ENCODE results near the gene CLN5.
"Not testable (repeated sequence)": the region's sequence is repeated elsewhere in the genome, so short reads cannot be mapped to it uniquely, and the experiment has no call there.

Gene CLN5

DNA sequence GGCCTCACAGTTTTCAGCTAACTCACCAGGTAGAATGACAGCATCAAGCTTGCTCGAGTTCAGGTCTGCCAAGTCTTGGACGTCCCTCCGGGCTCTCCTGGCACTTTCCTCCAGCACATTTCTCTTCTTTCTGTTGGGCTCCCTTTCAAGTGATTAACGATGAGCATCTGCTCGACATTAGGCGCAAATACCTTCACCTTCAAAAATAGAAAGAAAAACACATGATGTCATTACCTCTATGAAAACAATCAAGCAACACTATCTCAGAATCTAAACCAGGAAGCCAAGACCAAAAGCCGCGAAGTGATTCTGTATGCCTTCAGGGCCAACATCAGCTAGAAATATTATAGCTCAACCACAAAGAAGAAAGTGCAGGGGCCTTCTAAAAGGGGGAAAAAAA lies 15.4 kb upstream of the CLN5 start:
- DNase-seq = no peak

- no peak for DNase-seq
These were observed 15.0 kb upstream of the CLN5 start for GRCh38 chr13:76976929-76977328.

DNA sequence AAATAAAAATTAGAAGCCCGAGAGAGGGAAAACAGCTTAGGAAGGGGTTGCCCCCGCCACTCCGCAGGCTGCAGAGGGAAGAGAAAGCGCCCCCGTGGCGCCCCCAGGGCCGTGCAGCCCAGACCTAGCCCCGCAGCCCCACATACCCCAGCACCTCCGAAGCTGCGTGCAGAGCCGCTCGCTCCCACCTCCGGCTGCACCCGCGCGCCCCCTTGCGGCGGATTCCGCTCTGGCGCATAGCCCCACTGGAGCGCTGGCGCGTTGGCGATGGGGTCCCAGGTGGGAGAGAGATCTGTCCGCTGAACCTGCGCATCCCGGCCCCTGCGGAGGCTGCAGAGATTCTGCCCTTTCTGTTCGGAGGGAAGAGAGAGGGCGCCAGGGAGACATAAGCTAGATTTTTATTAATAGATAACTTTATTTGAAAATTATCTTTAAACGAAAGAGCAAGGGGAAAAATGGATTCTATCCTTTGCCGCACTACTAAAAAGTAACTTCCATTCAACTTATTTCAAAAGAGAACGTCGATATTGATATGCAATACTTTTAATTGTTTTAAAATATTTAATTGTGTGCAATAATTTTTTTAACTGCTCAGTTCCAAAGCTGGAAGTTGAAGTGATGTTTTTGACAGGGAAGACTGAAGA lies 11.7 kb upstream of the CLN5 start:
- DNase-seq = peak in 1 of 2 donors; percentile 54

GRCh38 chr13:76982061-76982460 lies 9.8 kb upstream of the CLN5 start:
- DNase-seq = no peak

GRCh38 chr13:76983676-76984075 lies 8.2 kb upstream of the CLN5 start:
- DNase-seq = no peak

DNA sequence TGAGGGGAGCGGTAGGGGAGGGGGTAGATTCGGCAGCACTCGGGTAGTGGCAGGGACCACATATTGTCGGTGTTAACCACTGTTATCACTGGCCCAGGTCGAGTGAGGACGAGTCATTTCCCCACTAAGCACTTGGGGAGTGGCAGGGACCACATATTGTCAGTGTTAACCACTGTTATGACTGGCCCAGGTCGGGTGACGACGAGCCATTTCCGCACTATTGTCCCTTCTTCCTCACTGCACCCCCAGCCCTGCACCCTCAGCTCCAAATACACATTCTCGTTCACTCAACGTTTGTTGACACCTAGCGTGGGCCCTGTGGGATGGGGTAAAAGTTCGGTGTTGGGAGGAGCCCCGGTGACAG lies 467 bp upstream of the CLN5 start:
- no peak for DNase-seq

DNA sequence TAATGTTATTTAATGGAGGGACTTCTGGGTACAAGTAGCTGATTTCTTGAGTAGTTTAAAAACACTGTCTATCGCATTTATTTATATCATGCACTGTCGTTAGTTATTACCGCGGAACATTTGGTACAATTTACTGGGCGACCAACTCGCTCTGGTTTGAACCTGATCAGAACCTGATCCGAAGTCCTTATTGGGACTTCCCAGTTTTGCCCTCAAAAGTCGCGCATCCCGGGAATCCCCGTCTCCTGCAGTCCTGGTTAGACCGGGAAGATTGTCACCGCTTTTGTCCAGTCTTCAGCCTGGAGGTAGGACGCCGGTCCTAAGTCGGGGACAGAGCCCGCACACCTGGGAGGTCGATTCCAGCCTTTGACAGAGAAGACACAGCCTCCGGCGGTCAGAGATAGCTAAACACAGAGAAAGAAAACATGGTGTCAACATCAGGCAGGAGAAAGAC lies 694 bp downstream of the CLN5 start:
- DNase-seq = peak in 1 of 2 donors; percentile 11

- no peak for DNase-seq
These were observed 1.1 kb downstream of the CLN5 start for GRCh38 chr13:76993021-76993420.

DNA sequence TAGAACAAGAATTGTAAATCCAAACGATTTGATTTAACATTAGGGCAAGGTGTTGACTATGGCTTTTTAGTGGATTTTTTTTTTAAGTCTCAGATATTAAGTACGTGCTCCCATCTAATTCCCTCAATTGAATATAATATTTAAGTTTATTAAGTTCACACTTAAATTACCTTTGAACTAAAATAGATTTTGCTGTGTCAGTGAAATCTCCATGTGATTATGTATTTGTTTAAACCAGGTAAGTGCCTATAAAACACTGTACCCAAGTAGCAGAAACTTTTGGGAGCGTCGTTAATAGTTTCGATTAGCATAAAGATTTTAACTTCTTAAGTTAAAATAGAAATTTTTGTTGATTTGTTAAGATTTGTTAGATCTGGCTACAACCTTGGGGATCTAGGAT lies 1.6 kb downstream of the CLN5 start:
- DNase-seq = no peak

GRCh38 chr13:76994281-76994680 lies 2.4 kb downstream of the CLN5 start:
- DNase-seq = no peak

DNA sequence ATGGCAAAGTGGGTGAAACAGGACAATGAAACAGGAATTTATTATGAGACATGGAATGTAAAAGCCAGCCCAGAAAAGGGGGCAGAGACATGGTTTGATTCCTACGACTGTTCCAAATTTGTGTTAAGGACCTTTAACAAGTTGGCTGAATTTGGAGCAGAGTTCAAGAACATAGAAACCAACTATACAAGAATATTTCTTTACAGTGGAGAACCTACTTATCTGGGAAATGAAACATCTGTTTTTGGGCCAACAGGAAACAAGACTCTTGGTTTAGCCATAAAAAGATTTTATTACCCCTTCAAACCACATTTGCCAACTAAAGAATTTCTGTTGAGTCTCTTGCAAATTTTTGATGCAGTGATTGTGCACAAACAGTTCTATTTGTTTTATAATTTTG lies 8.6 kb downstream of the CLN5 start:
- no peak for DNase-seq

- DNase-seq = no peak
These were observed 9.7 kb downstream of the CLN5 start for GRCh38 chr13:77001540-77001939.

- DNase-seq = no peak
These were observed 10.2 kb downstream of the CLN5 start for GRCh38 chr13:77001963-77002587.

DNA sequence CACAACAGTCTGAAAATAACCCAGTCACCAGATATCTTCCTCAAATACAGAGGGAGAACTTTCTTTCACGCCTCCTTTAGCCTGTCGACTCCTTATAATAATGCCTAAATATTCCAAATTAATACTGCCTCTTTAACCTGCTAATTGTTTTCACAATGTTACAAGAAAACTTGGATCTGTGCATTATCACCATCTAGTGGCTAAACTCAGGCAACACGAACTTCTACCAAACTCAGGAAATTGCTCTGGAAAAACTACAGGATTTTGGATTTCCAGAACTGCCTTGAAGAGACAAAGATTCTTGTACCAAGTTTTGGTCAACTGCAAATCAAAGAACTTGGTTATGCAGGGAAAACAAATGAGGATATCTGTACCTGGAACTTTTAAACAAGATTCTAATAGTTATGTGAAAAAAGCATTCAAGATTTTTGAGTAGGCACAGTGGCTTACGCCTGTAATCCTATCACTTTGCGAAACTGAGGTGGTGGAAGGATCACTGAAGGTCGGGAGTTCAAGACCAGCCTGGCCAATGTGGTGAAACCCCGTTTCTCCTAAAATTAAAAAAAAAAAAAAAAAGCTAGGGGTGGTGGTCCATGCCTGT lies 10.8 kb downstream of the CLN5 start:
- DNase-seq = peak in 1 of 2 donors; percentile 32

DNA sequence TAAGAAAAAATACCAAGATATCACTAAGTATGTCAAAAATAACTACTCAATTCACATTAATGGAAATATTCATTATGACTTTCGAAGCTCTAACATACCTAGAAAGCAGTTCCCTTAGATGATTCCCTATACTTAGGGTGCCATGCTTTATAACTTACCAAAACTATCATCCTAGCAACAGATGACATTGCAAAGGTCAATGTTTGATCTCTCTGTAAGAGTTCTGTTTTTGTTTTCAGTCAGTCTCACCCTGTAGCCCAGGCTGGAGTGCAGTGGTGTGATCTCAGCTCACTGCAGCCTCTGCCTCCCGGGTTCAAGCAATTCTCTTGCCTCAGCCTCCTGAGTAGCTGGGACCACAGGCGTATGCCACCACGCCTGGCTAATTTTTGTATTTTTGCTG lies 16.5 kb downstream of the CLN5 start:
- DNase-seq = not testable (repeated sequence)

DNA sequence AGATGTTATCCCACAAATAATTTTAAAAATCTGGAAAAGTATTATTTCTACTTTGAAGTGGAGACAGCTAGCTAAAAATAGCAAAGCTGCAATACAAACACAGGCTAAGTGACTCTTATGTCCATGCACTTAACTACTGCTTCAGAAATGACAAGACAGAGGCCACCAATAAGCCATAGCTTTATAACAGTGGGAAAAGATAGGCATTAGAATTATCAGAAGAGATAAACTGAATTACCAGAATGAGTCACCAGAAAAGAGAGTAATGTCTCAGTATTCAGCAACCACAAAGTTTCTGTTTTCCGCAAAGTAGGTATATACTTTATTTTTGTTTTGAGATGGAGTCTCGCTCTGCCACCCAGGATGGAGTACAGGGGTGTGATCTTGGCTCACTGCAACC lies 17.1 kb downstream of the CLN5 start:
- DNase-seq = no peak

- not testable (repeated sequence) for DNase-seq
These were observed 17.8 kb downstream of the CLN5 start for GRCh38 chr13:77009719-77010118.

DNA sequence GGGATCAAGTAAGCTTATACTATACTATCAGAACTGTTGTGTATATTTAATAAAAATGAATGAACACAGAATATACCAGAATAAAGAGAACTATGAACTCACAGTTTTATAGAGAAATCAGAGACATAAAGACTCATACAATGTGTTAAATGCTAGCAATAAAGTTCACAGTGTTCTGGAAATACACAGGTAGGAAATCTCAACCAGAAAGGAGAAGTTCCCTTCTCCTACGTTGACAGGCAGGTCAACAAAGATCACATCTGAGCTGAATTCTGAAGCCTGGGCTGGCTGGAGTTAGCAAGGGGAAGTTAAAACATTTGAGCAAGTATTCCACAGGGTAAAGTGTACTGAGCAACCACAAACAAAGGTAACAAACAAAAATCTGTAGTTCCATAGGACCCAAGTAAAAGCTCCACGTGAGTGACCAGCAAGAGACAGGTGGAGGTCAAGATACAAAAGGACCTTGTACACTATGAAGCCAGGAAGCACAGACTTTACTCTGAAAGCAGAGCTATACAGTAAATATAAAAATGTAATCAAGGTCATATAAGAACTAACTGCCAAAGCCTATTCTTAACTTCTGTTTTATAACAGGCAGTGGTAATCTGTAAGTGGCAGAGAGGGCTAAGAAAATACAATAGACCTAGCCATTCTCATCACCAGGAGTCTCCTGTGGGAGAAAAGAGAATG lies 22.1 kb downstream of the CLN5 start:
- DNase-seq = no peak

- no peak for DNase-seq
These were observed 23.2 kb downstream of the CLN5 start for GRCh38 chr13:77014906-77015685.

DNA sequence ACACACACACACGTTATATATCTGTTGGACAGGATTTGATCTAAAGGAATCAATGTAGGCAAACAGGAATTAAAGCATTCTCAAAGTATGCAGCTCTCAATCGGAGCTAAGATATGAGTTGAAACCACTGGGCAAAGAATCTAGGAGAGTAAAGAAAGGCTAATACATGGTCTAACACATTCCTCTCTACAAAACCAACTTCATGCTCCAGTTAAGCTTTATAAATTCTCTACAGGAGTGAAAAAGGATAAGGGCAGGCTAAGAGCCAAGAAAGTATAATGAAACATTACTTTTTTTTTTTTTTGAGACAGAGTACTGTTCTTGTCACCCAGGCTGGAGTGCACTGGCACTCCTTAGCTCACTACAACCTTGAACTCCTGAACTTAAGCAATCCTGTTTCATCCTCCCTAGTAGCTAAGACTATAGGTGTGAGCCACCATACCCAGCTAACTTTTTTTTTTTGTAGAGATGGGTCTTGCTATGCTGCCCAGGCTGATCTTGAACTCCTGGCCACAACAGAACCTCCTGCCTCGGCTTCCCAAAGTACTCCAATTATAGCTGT lies 24.5 kb downstream of the CLN5 start:
- peak in 1 of 2 donors; percentile 20 for DNase-seq

GRCh38 chr13:77016888-77017623 lies 25.2 kb downstream of the CLN5 start:
- no peak for DNase-seq

GRCh38 chr13:77019756-77020155 lies 27.9 kb downstream of the CLN5 start:
- no peak for DNase-seq
